GM21526 (cell line): ENCODE measurements around the gene ZDHHC3.
"Not testable (repeated sequence)": the region's sequence is repeated elsewhere in the genome, so short reads cannot be mapped to it uniquely, and the experiment has no call there.

ENCODE experiments used
- ATAC-seq: cut with Tn5 transposase; IDR thresholded peaks from one replicate; pipeline ENCODE4 v1.9.1; 2021; ENCODE audit warnings: moderate library complexity; ENCODE audit not compliant: unreplicated experiment, low FRiP score

ZDHHC3 gene

DNA sequence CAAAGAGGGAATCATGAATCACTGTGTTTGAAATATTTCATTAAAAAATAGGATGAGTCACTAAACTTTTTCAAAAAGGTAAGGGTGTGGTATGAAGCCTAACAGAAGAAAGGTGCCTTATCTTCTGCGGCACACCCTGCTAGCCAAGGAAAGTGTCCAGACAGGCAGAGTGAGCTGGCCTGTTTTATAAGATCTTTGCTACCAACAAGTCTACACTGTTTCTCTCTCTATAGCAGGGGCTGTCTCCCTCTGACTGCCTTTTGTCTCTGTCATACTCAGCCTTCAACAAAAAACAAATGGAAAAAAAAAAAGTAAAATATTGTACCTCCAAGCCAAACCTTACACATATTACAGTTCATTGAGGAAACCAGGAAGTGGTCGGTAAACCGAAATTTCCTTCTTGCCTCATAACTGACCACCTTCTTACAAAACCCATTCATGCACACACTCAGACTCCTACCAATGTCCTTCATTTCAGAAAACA is 9.1 kb downstream of the ZDHHC3 start:
- ATAC-seq, result no peak

DNA sequence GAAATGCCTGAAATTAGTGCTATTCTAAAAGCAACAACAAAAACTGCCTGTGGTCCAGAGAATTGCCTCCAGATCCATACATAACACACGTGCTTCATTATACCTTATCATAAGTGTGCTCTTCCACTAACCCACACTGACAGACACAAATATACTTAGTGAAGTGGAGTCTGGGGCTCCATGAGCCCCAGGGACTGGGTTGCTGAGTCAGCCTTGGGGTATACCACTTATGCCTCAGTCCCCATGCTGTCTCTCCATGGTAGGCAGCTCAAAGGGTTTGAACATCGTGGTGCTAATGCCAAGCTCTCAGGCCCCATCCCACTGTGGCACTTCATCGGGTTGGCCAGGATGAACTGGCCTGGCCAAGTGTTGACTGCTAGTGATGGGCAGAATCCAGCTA is 10.8 kb downstream of the ZDHHC3 start:
- ATAC-seq, result no peak

DNA sequence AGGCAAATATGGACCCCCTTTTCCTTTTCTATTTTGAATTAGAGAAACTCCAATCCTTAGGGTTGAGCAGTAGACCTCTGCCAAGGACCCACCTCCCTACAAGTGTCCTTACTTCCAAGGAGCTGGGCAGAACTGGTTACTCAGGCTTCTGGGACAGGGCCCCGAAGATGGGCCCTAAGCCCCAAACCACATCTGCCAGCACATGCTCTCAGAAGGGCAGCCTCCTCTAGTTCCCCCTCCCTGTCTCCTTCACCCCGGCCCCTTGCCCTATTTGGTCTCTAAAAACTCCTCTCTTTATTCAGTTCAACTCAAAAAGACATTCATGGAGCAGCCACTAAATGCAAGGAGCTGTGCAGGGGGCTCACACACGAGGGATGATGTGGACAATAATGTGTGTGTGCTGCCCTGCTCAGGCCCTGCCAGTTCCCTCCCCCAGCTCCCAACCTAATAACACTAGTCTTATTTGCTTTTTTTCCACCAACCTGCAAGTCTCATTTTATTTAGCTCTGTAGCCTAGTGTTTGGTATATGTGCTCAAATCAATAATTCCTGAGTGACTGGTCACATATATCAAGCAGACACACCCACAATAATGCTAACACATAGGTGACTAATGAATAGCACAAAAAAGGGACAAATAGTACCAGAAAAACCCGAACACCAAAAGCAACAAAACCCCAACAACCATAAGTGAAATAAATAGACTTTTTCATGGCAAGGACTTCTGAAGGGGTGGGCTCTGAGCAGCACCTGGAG is 12.2 kb downstream of the ZDHHC3 start:
- ATAC-seq, result no peak

DNA sequence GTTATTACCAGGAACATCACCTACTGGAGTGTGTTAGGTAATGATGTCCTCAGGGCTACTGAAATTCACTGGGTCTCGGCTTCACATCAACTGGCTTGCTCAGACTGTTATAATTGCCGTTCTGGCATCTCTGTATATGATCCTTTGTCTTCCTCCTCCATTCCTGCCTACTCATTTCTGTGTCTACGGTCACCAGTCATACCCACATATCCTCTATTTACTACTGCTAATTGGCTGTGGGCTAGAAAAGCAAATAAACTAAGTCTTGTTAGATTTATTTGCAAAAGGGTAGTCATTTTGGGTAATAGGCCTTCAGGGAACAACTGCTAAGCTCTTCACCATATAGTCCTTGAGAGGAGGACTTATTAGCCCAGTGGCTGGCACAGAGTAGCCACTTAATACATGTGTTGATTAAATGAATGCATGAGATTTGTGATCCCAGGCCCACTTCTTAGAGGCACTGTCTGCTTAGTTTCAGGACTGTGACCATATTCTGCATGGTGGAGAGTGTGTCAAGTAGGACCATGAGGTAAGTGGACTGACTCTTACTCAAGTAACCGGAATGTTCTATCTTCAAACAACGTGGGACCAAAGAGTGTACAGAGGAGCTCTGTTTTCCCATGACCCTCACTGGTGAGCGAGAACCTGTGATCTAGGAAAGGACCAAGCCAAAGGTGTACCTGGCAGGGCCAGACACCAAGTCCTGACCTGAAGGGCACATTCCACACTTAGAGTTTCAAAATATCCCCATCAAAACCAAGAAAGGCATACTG is 13.2 kb downstream of the ZDHHC3 start:
- ATAC-seq, result no peak

GRCh38 chr3:44961888-44962287 is 14.1 kb downstream of the ZDHHC3 start:
- ATAC-seq, result no peak

- ATAC-seq, result peak; percentile 50
Measured at GRCh38 chr3:44960387-44961026, 15.5 kb downstream of the ZDHHC3 start.

GRCh38 chr3:44958386-44958785 is 17.6 kb downstream of the ZDHHC3 start:
- ATAC-seq, result no peak

DNA sequence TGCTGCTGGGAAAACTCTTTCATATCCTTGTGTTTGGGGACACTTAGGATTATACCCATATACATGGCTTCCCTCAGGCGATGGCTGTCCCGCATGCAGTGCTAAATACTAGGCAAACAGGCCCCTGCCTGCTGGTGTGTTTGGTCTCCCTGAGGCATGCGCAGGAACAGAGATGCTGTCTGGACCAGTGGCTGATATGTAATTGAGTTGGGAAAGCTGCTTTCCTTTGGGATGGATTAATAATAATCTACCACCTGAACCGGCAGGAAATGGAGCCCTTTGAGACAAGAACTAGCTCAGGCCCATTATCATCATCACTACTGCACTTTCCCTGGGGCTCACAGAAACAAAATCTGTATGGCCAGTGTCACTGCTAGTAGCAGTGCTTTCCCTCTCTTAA is 18.0 kb downstream of the ZDHHC3 start:
- ATAC-seq, result no peak

DNA sequence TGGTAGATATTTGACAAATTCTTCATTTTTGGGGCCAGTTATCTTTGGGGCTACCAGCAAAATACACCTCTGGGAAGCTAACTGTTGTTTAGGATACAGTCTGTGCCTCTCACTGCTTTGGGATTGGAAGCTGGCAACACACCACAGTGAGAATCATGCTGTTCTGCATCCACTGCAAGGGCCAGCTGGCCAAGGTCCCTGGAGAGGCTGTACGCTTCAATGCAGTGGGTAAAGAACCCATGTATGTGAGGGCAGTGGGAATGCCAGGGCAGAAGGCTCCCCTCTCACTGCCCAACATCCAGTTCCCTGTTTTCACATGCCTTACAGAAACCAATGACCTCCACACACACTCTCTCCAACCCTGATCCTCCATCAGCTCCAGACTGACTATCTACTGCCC is 20.1 kb downstream of the ZDHHC3 start:
- ATAC-seq, result no peak

- peak; percentile 64 for ATAC-seq
Measured at GRCh38 chr3:44954962-44955361, 21.0 kb downstream of the ZDHHC3 start.

GRCh38 chr3:44954304-44954703 is 21.7 kb downstream of the ZDHHC3 start:
- no peak for ATAC-seq

DNA sequence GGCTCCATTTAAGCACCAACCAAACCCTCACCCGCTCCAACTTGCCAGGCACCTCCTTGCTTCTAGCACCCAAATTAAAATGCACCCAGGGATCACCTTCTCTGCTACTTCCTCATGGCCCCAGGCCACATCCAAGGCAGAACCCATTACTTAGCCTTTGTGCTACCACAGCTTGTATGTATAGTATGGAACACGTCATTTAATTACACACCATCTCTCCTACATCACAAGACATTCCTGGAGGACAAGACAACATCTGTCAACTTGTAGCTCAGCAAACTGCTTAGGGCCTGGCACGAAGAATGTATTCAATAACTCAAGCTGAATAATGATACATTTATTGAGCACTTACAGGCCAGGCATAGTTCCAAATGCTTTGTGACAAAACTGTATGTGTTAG is 23.3 kb downstream of the ZDHHC3 start:
- no peak for ATAC-seq

DNA sequence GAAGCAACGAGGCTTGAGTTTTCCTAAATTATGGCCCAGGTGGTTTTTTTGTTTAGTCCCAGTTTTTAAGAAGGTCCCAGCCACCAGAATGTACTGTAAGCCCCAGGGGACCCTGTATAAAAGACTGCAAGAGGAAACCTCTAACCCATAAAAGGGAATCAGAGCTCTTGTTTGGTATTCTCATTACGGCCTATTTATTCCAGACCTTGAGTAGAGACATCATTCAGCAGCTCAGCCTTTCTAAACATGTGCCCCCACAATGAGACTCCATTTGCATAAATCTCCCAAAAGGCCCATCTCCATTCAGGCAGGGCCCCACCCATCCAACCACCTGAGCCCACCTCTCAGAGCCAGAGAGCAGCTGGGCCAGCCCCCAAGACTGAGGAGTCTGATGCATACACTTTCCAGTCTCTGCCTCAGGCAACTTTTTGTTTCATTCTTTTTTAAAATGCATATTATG is 25.7 kb downstream of the ZDHHC3 start:
- ATAC-seq, result no peak

- ATAC-seq, result not testable (repeated sequence)
Measured at GRCh38 chr3:44949770-44950169, 26.2 kb downstream of the ZDHHC3 start.

GRCh38 chr3:44948239-44948638 is 27.7 kb downstream of the ZDHHC3 start:
- no peak for ATAC-seq

DNA sequence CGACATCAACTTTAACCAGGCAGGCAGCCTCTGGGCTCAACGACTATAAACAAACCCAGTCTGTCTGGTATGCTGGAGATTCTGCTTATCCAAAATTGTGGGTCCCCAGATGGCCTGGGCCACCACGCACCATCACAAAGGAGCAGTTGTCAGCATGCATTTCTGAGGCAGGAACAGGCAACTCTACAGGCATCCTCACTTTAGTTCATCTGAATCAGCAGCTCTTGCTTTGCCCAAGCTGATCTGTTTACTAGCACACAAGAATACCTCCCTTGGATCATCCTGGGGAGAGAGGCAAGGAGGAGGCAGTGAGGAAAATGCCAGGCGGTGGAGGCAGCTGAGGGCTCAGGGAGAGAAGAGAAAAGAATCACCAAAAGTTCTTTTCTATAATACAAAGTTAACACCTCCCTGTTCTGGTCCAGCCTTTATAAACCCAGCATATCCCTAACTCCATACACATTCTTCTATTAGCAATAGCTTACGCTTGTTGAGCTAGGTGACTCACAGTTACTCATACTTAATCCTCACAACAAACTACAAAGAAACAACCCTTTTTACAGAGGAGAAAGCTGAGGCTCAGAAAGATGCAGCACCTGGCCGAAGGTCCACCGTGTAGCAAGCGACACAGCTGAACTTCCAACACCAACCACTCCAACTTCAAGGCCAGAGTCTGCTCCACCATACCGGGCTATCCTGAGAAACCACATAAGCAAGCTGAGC is 33.6 kb downstream of the ZDHHC3 start:
- no peak for ATAC-seq

GRCh38 chr3:44939581-44940036 is 36.4 kb downstream of the ZDHHC3 start:
- no peak for ATAC-seq

GRCh38 chr3:44932986-44933944 is 42.7 kb downstream of the ZDHHC3 start:
- ATAC-seq, result no peak

DNA sequence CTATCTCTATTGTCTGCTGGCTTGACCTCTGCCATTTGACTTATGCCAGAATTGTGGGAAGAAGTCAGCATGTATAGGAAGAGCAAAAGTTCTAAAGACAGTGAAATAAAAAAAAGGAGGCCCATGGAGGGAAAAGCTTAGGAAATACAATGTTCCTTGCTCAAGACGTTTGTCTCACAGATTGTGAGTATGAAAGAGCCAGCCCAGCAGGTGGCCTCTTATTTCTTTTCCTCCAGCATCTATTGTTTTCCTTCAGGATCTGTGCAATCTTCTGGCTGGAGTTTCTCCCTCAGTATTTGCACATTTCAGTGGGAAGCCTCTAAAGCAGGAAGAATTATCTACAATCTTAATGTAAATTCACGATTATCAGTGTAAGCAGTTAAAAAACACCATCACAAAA is 43.7 kb downstream of the ZDHHC3 start:
- no peak for ATAC-seq
